Esophagus squamous epithelium (tissue), 4 donors: Measurements from ENCODE around the gene HMGN4.

Source experiments
- POLR2A ChIP-seq, 4 donors: fragments of 450-650 bp; IDR thresholded peaks; one replicate each; pipeline ENCODE4 v1.6.1; 2017; ENCODE audit warnings: antibody characterized with exemption in 4 of 4, mild to moderate bottlenecking in 4 of 4, moderate library complexity in 3 of 4
- TF ChIP-seq, protein P1 (sequence below), 6 experiments: fragments of 450-650 bp in 4 of 6; fragments of 200-600 bp in 2 of 6; sonication (generic) in 2 of 6; IDR thresholded peaks; one replicate each; pipeline ENCODE4 v1.5.1; 2016 to 2019; ENCODE audit warnings: antibody characterized with exemption in 6 of 6, mild to moderate bottlenecking in 4 of 6, moderate library complexity in 4 of 6

DNA sequence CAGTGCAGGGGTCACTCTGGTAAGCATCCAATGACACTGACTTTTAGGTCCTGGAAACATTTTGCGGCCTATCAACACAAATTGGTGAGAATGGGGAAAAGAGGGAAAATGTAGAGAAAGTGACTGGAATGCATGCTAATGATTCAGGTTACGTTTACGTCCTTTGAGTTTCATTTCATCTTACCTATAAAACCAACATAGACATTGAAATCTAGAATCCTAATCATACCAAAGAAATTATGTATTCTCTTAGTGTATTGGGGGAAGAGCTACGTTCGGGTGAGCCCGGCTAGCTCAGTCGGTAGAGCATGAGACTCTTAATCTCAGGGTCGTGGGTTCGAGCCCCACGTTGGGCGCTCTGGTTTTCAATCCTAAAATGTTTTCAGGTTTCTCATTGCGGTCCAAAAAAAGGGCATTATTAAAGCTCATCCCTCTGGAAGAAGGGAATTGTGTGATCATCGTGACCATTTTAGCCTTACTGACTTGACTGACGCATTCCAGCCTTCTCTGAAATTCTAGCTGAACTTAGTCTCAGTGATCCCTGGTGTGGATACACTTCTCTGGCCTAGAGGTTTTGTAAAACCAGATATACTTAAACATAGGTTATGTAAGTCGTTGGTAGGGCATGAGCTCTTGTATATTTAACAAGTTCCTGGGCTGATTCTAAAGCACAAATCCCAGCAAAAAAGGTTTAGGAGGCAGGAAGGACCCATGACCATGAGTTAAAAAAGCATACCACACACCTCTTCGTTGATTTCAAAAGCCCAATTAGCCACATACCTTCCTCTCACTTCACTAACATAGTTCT, 18.3 kb downstream of the HMGN4 start:
- TF ChIP-seq, protein P1, sequence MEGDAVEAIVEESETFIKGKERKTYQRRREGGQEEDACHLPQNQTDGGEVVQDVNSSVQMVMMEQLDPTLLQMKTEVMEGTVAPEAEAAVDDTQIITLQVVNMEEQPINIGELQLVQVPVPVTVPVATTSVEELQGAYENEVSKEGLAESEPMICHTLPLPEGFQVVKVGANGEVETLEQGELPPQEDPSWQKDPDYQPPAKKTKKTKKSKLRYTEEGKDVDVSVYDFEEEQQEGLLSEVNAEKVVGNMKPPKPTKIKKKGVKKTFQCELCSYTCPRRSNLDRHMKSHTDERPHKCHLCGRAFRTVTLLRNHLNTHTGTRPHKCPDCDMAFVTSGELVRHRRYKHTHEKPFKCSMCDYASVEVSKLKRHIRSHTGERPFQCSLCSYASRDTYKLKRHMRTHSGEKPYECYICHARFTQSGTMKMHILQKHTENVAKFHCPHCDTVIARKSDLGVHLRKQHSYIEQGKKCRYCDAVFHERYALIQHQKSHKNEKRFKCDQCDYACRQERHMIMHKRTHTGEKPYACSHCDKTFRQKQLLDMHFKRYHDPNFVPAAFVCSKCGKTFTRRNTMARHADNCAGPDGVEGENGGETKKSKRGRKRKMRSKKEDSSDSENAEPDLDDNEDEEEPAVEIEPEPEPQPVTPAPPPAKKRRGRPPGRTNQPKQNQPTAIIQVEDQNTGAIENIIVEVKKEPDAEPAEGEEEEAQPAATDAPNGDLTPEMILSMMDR (IDR thresholded peaks at IDR 0.05), result no peak
- TF ChIP-seq POLR2A (IDR thresholded peaks at IDR 0.05), result no peak
